ENCODE results near the gene LINGO4. TPM values are rescaled to one million over a fixed set of nuclear protein-coding genes. Genes with fewer than 3 reads are reported as not detected.
"Not testable (repeated sequence)": the region's sequence is repeated elsewhere in the genome, so short reads cannot be mapped to it uniquely, and the experiment has no call there.

The LINGO4 gene
- total RNA-seq, 2 experiments from 2014 or later, result 0.33 to 0.39 TPM

DNA sequence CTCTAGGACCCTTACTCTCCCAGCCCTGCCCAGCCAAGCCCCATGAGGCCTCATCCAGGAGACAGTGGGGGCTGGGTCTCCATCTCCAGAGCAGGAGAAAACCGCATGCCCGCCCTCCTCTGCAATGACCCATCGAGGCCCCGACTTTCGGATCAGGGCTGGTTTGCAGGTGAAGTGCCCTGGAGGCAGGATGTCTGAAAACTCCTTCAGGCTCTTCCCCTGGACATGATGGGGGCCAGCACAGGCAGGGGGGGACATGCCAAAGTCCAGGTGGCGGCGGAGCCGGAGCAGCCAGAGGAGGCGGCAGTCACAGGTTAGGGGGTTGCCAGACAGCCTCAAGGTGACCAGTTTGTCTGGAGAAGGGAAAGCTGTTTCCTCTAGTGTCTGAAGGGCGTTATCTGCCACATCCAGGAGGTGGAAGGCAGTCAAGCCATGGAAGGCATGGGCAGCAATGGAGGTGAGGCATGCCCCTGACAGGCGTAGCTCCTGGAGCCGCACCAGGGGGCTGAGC lies 3.9 kb downstream of the LINGO4 start:
- no peaks in the 10 kb centered on the region for H3K9me3 Mint-ChIP-seq
- no peaks in the 10 kb centered on the region for H3K36me3 Mint-ChIP-seq
- intact Hi-C loops (cut with micrococcal nuclease), result no loop called here
- H3K4me3 Mint-ChIP-seq, result no peak overlapping the region
- H3K4me1 Mint-ChIP-seq (ENCODE audit: low read depth), result peaks cover 8% of the 10 kb centered on the region
- ChIA-PET POLR2A (no interaction called here), CTCF (interaction anchor here (2.6 kb wide), 1 partner anchor 35 kb away, joined by 8 read pairs; no protein-coding TSS in a partner anchor)
- H3K27ac Mint-ChIP-seq, result no peak overlapping the region
- no peak for DNase-seq
- no peaks in the 10 kb centered on the region for H3K27me3 Mint-ChIP-seq

DNA sequence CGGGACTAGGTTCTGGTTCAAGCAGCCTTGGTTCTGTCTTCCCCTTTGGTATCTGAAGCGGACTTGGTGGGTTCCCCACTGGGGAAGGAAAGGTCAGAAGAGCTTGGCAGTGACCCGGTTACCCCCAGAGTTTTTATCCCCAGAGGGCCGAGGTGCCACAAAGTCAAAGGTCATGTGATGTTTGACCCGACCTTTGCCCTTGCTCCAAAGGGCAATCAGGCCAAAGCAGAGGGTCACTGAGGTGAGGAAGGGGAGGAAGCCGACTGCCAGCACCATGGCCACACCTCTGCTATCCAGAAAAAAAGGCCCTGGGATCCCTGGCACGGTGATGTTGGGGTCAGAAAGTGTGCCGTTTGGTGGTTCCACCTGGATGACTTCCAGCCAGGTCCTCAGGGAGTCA lies 4.4 kb downstream of the LINGO4 start:
- H3K27me3 Mint-ChIP-seq, result no peaks in the 10 kb centered on the region
- H3K36me3 Mint-ChIP-seq, result no peaks in the 10 kb centered on the region
- ChIA-PET POLR2A (no interaction called here), CTCF (interaction anchor here (2.6 kb wide), 1 partner anchor 36 kb away, joined by 8 read pairs; no protein-coding TSS in a partner anchor)
- H3K9me3 Mint-ChIP-seq, result no peaks in the 10 kb centered on the region
- H3K4me3 Mint-ChIP-seq, result no peak overlapping the region
- intact Hi-C loops (cut with micrococcal nuclease), result no loop called here
- peaks cover 8% of the 10 kb centered on the region for H3K4me1 Mint-ChIP-seq (ENCODE audit: low read depth)
- no peak overlapping the region for H3K27ac Mint-ChIP-seq
- DNase-seq, result no peak

DNA sequence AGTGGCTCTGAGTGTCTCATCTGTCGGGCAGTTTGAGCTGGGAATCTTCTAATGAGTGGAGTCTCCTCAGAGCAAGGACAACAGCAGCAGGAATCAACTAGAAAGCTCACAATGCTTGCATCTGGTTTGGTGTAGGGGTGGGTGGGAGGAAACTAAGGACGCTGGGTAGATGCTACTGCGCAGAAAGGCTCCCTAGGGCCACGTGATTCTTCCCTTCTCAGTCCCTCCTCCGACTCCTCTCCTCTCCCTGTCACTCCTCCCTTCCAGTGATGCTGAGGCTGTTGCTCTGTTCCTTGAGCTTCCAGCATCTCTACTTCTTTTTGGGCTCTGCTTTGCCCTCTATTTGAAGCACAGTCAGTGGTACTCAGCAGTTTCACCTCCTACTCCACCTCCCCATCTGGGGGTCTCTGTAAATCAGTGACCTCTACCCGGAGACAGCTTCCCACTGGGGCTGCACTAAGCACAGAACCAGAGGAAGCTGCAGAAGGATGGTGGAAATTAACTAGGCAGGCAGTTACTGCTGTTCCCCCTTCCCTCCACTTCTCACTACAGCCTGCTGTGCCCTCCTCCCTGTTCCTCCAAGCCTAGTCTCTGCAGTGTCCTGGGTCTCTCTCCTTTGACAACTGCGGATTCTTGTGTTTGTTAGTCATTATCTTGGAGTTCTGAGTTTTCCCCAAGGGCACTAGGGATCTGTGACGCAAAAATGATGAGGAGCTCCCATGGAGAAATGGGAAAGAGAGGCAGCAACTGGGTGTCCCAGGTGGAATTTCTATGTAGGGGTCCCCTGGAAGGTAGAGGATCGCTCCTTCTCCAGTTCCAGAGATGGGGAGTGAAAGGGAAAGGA lies 5.8 kb downstream of the LINGO4 start:
- intact Hi-C loops (cut with micrococcal nuclease), result no loop called here
- no peaks in the 10 kb centered on the region for H3K27me3 Mint-ChIP-seq
- ChIA-PET CTCF (no interaction called here), POLR2A (no interaction called here)
- H3K4me3 Mint-ChIP-seq, result no peak overlapping the region
- H3K4me1 Mint-ChIP-seq (ENCODE audit: low read depth), result peaks cover 8% of the 10 kb centered on the region
- no peak for DNase-seq
- H3K27ac Mint-ChIP-seq, result no peak overlapping the region
- H3K9me3 Mint-ChIP-seq, result no peaks in the 10 kb centered on the region
- H3K36me3 Mint-ChIP-seq, result no peaks in the 10 kb centered on the region

DNA sequence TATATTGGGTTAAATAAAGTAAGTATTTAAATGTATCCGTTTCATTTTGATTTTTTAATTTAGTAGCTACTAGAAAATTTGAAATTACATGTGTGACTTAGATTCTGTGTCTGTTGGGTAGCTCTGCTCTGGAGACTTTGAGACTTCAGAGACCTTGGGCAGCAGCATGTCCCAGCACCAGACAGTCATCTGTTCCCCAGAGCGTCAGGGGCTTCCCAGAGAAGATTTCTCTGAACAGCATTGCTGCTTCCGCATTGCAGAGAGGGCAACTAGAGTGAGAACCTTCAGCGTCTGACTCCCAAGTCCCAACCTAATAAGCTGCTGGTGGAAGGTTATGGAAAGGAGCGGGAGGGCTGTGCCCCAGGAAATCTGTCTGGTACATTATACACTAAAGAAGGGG lies 6.6 kb downstream of the LINGO4 start:
- Mint-ChIP-seq H3K9me3 (no peaks in the 10 kb centered on the region), H3K27ac (no peak overlapping the region), H3K4me3 (no peak overlapping the region), H3K36me3 (no peaks in the 10 kb centered on the region), H3K4me1 (ENCODE audit: low read depth) (peaks cover 8% of the 10 kb centered on the region), H3K27me3 (no peaks in the 10 kb centered on the region)
- CTCF ChIA-PET, result no interaction called here
- POLR2A ChIA-PET, result no interaction called here
- no peak for DNase-seq
- intact Hi-C loops (cut with micrococcal nuclease), result no loop called here

DNA sequence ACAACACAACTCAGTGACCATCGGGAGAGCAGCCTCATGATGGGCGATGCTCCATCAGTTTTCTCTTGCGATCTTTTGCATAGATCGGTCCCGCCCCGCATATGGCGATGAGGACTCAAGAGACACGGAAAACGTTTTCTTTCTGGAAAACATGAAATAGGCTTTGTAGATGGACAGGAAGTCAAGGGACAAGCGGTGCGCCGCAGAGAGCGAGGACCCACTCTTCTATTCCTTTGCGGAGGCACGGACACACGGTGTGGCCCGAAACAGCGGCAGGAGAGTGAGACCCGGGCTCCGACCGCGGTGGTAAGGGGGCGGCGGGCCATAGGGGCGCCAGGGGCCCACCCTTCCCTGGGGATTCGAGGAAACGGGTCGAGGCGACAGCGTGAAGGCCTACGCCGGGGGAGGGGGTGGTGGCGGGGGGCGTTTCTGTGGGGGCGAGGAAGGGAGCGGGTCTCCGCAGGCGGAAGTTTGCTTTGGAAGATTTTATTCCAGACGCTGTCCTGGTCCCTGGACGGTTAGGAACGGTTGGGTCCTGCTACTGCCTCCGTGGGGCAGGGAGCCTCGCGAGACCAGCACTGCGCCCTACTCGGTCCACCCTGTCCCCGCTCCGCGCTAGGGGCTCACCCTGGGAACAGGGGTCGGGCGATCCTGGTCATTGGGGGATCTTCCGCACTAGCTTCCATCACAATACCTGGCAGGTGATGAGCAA lies 14.1 kb downstream of the LINGO4 start:
- H3K4me1 Mint-ChIP-seq (ENCODE audit: low read depth), result peaks cover 22% of the 10 kb centered on the region
- POLR2A ChIA-PET, result interaction anchor here (1.7 to 2.4 kb wide), 4 partner anchors 28 to 49 kb away, joined by 7 to 21 read pairs (median 14); partner anchors contain the start of genes C2CD4D and MRPL9
- peaks cover 2% of the 10 kb centered on the region for H3K27me3 Mint-ChIP-seq
- CTCF ChIA-PET, result interaction anchor here (1.1 to 4.1 kb wide), 3 partner anchors 31 to 45 kb away, joined by 3 to 24 read pairs (median 8); partner anchors contain the start of gene RORC
- peak overlapping the region; percentile 96 for H3K4me3 Mint-ChIP-seq
- intact Hi-C loops (cut with micrococcal nuclease), result loop anchor here (1.0 to 2.0 kb wide), 3 partner anchors 28 to 46 kb away; partner anchors contain the start of gene MRPL9
- peaks cover 4% of the 10 kb centered on the region for H3K36me3 Mint-ChIP-seq
- H3K9me3 Mint-ChIP-seq, result no peaks in the 10 kb centered on the region
- H3K27ac Mint-ChIP-seq, result peak overlapping the region; percentile 84
- peak; percentile 20 for DNase-seq

DNA sequence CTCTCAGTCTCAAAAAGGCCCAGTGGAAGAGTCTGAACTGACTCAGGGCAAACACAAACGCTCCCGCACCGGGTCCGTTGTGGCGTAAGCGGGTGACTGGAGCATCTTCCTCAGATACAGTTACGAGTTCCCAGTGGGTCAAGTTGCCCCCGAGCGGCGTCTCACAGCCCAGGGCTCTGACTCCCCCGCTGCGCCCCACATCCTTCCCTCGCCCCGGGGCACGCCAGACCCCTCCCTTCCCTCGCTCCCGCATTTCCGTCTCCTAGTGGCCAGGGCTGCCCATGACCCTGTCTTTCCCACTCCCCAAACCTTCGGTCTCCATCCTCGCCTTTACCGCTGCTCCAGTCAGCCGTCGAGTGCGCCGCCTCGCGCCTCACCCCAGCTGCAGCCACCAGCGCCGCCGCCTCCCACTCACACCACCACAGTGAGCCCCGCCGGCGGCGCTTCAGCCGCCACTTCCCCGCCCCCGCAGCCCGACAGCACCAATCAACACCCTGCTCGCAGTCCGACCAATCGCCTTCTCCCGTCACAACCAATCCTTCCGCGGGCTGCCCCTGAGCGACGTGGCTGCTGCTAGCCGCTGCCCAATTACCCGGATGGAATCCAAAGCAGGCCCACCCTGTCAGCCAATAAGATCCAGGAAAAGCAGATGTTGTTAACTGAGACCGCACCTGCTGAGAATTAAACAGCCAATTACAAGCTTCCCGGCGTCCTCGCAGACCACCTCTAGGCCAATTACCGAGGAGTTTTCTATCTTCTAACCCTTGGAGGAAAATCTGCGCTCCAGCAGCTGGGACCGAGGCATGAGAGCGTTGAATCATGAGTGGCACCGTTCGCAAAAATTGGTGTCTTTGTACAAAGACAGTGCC lies 14.9 kb downstream of the LINGO4 start, which contains the start of gene TDRKH:
TDRKH (minus strand) TSS at position 430 of the 869 bp plus-strand sequence. CDS start 7,478 bp downstream, outside the sequence.
- intact Hi-C loops (cut with micrococcal nuclease), result loop anchor here (1.0 to 2.0 kb wide), 3 partner anchors 27 to 47 kb away; partner anchors contain the start of gene MRPL9
- H3K4me3 Mint-ChIP-seq, result peak within 1 kb of the TSS; percentile 96
- CTCF ChIA-PET, result interaction anchor here (0.9 to 4.1 kb wide), 5 partner anchors 27 to 196 kb away, joined by 3 to 24 read pairs (median 4); partner anchors contain the start of genes MRPL9 and RORC
- peak; percentile 99 for DNase-seq
- POLR2A ChIA-PET, result interaction anchor here (0.9 to 2.4 kb wide), 6 partner anchors 27 to 50 kb away, joined by 3 to 21 read pairs (median 8); partner anchors contain the start of genes C2CD4D and MRPL9
- peaks cover 4% of the 10 kb centered on the region for H3K36me3 Mint-ChIP-seq
- peak within 1 kb of the TSS; percentile 84 for H3K27ac Mint-ChIP-seq
- H3K4me1 Mint-ChIP-seq (ENCODE audit: low read depth), result peaks cover 22% of the 10 kb centered on the region
- peaks cover 2% of the 10 kb centered on the region for H3K27me3 Mint-ChIP-seq
- no peaks in the 10 kb centered on the region for H3K9me3 Mint-ChIP-seq

DNA sequence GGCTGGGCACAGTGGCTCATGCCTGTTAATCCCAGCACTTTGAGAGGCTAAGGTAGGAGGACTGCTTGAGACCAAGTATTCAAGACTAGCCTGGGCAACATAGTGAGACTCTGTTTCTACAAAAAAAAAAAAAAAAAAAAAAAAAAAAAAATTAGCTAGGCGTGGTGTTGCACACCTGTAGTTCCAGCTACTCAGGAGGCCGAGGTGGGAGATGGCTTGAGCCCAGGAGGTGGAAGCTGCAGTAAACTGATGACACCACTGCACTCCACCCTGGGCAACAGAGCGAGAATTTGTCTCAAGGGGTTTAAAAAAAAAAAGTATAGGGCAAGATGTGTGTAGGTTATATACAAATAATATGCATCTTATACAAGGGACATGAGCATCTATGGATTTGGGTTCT lies 17.5 kb downstream of the LINGO4 start:
- Mint-ChIP-seq H3K4me3 (no peak overlapping the region), H3K36me3 (peaks cover 4% of the 10 kb centered on the region), H3K27ac (no peak overlapping the region), H3K4me1 (ENCODE audit: low read depth) (peaks cover 22% of the 10 kb centered on the region), H3K9me3 (no peaks in the 10 kb centered on the region), H3K27me3 (peaks cover 2% of the 10 kb centered on the region)
- ChIA-PET POLR2A (no interaction called here), CTCF (interaction anchor here (1.1 to 4.1 kb wide), 2 partner anchors 24 to 49 kb away, joined by 5 to 24 read pairs; partner anchors contain the start of gene MRPL9)
- no peak for DNase-seq
- intact Hi-C loops (cut with micrococcal nuclease), result no loop called here

DNA sequence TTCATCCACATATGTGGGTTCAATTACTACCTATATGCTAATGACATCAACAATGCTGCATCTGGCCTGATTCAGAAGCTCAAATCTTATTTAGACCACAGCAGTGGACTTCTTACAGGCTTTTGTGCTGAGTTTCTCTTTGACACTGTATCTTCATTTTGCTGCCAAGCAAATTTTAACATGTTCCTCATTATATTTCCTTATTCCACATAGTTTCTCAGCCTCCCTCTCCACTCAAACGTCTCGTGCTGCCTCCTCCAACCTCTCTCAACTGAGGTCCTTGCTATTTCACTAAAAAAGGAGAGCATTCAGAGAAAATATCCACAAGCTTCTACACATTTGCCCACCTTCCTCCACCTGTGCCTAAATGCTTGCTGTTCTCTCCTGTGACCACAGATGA lies 21.4 kb downstream of the LINGO4 start:
- POLR2A ChIA-PET, result no interaction called here
- H3K4me3 Mint-ChIP-seq, result no peak overlapping the region
- H3K9me3 Mint-ChIP-seq, result no peaks in the 10 kb centered on the region
- H3K36me3 Mint-ChIP-seq, result peaks cover 7% of the 10 kb centered on the region
- no peak for DNase-seq
- H3K4me1 Mint-ChIP-seq (ENCODE audit: low read depth), result peaks cover 5% of the 10 kb centered on the region
- intact Hi-C loops (cut with micrococcal nuclease), result no loop called here
- H3K27me3 Mint-ChIP-seq, result no peaks in the 10 kb centered on the region
- no peak overlapping the region for H3K27ac Mint-ChIP-seq
- CTCF ChIA-PET, result no interaction called here

DNA sequence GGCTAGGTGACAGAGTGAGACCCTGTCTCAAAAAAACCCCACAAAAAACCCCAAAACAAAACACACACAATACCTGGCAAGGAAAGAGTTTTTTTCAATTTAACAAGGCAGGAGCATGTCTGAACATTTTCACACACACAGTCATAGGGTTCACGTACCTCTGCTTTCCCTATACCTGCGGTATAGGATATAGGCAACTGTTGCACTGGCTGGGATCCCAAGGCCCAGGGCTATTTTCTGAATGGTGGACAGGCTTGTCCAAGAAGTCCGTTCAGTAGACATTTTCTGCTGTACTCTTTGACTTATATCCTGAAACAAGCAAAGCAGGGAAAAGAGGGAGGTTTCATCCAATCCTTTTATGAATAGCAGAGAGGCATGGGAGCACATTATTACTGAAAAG lies 22.5 kb downstream of the LINGO4 start:
- DNase-seq, result no peak
- Mint-ChIP-seq H3K4me1 (ENCODE audit: low read depth) (no peaks in the 10 kb centered on the region), H3K4me3 (no peak overlapping the region), H3K36me3 (peaks cover 13% of the 10 kb centered on the region), H3K27me3 (no peaks in the 10 kb centered on the region), H3K9me3 (no peaks in the 10 kb centered on the region), H3K27ac (no peak overlapping the region)
- POLR2A ChIA-PET, result interaction anchor here (0.7 kb wide), 1 partner anchor 122 kb away, joined by 4 read pairs; no protein-coding TSS in a partner anchor
- intact Hi-C loops (cut with micrococcal nuclease), result no loop called here
- CTCF ChIA-PET, result no interaction called here

DNA sequence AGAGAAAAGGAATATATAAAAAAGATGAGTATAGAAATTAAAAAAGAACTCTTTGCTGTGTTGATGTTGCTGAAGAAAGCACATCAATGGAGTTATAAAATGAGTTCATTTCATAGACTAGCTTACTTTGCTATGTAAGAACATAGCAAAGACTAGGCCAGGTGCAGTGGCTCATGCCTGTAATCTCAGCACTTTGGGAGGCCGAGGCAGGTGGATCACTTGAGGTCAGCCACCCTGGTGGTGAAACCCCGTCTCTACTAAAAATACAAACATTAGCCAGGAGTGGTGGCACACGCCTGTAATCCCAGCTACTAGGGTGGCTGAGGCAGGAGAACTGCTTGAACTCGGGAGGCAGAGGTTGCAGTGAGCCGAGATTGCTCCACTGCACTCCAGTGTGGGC lies 23.2 kb downstream of the LINGO4 start:
- H3K9me3 Mint-ChIP-seq; POLR2A ChIA-PET; H3K4me3 Mint-ChIP-seq; CTCF ChIA-PET; H3K27me3 Mint-ChIP-seq; H3K27ac Mint-ChIP-seq; H3K4me1 Mint-ChIP-seq (ENCODE audit: low read depth); intact Hi-C loops (cut with micrococcal nuclease); DNase-seq: not testable (repeated sequence)
- peaks cover 13% of the 10 kb centered on the region for H3K36me3 Mint-ChIP-seq

DNA sequence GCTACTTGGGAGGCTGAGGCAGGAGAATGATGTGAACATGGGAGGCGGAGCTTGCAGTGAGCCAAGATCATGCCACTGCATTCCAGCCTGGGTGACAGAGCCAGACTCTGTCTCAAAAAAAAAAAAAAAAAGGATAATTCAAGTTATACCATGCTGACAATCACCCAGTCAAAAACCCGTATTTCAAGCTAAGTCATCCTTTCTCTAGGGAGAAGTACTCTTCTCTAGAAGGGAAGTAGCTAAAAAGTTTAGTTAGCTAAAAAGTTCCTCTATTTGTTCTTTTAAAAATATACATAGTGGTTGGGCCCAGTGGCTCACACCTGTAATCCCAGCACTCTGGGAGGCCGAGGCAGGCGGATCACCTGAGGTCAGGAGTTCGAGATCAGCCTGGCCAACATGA lies 24.5 kb downstream of the LINGO4 start:
- H3K27ac Mint-ChIP-seq; H3K4me1 Mint-ChIP-seq (ENCODE audit: low read depth); H3K27me3 Mint-ChIP-seq; POLR2A ChIA-PET; DNase-seq; CTCF ChIA-PET; H3K9me3 Mint-ChIP-seq; H3K4me3 Mint-ChIP-seq; intact Hi-C loops (cut with micrococcal nuclease): not testable (repeated sequence)
- peaks cover 17% of the 10 kb centered on the region for H3K36me3 Mint-ChIP-seq
